KOPT-K1 (cell line): ENCODE data around the gene KSR1.

ENCODE experiments used
- H3K27ac ChIP-seq: fragments of 200-600 bp; sonication (generic); 2 replicates; pipeline ENCODE4 v1.5.1; 2016; ENCODE audit warnings: antibody characterized with exemption, mild to moderate bottlenecking, low read depth, low read length; ENCODE audit not compliant: poor library complexity, severe bottlenecking
- H3K36me3 ChIP-seq: fragments of 200-600 bp; sonication (generic); 2 replicates; pipeline ENCODE4 v1.5.1; 2017; ENCODE audit warnings: antibody characterized with exemption, mild to moderate bottlenecking, low read length, moderate library complexity; ENCODE audit not compliant: insufficient read depth
- H3K9me3 ChIP-seq: fragments of 200-600 bp; sonication (generic); 2 replicates; pipeline ENCODE4 v1.5.1; 2017; ENCODE audit warnings: antibody characterized with exemption, low read length, mild to moderate bottlenecking; ENCODE audit not compliant: insufficient read depth, poor library complexity, severe bottlenecking

Gene KSR1

GRCh38 chr17:27469256-27469655 lies 13.0 kb downstream of the KSR1 start:
- H3K9me3 ChIP-seq = no peaks in the 10 kb centered on the region
- no peak overlapping the region for H3K27ac ChIP-seq
- no peaks in the 10 kb centered on the region for H3K36me3 ChIP-seq

- Histone ChIP-seq H3K9me3 (no peaks in the 10 kb centered on the region), H3K36me3 (no peaks in the 10 kb centered on the region), H3K27ac (no peak overlapping the region)
These were observed 15.3 kb downstream of the KSR1 start for GRCh38 chr17:27471321-27472269.

DNA sequence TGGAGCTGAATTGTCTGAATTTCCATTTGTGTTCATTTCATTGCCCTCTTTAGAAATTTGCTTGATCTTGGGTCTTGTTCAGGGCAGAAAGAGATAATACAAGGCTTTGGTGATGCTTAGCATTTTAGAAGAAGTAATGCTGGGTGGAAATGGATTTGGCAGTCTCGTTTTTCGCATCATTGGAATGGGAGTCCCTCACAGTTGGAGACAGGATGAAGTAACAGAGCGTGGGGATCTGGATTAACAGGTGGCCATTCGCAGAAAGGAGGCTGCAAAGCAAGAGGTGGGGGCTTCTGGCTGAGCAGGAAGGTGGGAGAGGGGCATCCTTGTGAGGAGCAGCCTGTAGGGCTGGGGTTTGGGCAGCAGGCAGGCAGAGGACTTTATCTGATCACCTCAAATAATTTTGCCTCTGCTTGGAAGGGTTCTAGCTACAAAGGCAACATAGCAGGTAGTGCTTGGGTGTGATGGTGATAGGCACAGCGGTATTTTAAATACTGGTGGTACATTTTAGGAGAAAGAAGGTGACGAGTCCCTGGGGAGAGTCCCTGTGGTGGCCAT lies 17.0 kb downstream of the KSR1 start:
- Histone ChIP-seq H3K9me3 (no peaks in the 10 kb centered on the region), H3K36me3 (no peaks in the 10 kb centered on the region), H3K27ac (peak overlapping the region; percentile 52)

DNA sequence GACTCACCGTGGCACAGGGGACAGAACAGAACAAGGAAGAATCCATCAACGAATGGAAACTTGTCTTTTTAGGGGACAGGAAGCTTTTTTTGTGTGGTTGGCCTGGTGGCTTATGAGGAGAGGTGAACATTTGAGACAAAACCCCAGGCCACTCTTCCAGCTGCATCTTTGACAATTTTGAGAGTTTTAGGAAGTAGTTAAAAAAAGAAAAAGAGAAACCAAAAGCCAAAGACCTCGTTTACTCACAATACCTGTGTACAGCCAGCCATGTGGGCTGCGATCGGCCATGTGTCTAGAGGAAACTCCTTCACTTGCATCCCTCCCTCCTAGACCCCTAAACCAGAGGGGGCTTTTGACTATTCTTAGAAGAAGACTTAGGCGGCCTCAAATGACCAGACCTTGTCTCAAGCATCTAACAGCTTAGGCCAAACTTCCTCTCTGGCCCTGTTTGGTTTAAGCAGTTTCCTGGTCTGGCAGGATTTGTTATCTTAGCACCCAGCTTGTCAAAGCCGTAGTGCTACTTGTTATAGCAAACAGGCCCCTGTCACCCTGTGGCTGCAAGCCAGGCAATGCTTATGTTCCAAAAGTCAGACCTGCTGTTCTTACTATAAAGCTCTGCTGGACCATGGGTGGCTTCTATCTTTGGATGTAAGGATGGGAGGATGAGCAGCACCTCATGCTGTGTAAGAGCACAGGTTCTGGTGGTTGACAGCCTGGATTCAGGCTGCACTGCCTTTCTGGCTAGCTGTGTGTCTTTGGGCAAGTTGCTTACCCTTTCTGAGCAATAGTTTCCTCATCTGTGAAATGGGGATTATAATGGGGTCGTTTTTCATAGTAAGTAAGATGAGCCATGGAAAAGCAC lies 17.7 kb downstream of the KSR1 start:
- Histone ChIP-seq H3K9me3 (no peaks in the 10 kb centered on the region), H3K36me3 (no peaks in the 10 kb centered on the region), H3K27ac (peak overlapping the region; percentile 52)

GRCh38 chr17:27475070-27475673 lies 18.9 kb downstream of the KSR1 start:
- H3K36me3 ChIP-seq = no peaks in the 10 kb centered on the region
- H3K27ac ChIP-seq = no peak overlapping the region
- no peaks in the 10 kb centered on the region for H3K9me3 ChIP-seq

- H3K9me3 ChIP-seq = no peaks in the 10 kb centered on the region
- H3K36me3 ChIP-seq = no peaks in the 10 kb centered on the region
- H3K27ac ChIP-seq = no peak overlapping the region
These were observed 20.0 kb downstream of the KSR1 start for GRCh38 chr17:27475981-27476895.

DNA sequence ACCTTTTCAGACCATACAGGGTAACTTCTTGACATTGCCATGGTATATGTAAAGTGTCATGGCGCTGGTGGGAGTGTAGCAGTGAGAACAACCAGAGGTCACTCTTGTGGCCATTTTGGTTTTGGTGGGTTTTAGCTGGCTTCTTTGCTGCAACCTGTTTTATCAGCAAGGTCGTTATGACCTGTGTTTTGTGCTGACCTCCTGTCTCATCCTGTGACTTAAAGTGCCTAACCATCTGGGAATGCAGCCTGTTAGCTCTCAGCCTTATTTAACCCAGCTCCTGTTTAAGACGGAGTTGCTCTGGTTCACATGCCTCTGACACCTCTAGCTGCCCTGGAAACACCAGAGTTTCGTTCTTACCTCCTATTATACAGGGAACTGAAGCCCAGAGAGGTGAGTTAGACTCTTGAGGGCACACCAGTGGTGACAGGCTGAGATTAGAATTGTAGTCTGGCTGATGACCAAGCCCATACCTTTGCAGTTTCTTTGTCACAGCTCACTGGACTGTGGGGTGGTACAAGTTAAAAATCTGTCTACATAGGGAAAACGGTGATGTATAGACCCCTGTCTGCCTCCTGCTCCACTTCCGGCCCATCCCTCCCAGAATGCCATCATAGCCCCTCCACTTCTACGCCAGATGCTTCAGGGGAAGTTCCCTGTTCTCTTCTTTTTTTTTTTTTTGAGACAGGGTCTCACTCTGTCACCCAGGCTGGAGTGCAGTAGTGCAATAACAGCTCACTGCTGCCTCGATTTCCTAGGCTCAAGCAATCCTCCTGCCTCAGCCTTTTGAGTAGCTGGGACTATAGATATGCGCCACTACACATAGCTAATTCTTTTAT lies 21.0 kb downstream of the KSR1 start:
- Histone ChIP-seq H3K27ac (no peak overlapping the region), H3K36me3 (no peaks in the 10 kb centered on the region), H3K9me3 (no peaks in the 10 kb centered on the region)

DNA sequence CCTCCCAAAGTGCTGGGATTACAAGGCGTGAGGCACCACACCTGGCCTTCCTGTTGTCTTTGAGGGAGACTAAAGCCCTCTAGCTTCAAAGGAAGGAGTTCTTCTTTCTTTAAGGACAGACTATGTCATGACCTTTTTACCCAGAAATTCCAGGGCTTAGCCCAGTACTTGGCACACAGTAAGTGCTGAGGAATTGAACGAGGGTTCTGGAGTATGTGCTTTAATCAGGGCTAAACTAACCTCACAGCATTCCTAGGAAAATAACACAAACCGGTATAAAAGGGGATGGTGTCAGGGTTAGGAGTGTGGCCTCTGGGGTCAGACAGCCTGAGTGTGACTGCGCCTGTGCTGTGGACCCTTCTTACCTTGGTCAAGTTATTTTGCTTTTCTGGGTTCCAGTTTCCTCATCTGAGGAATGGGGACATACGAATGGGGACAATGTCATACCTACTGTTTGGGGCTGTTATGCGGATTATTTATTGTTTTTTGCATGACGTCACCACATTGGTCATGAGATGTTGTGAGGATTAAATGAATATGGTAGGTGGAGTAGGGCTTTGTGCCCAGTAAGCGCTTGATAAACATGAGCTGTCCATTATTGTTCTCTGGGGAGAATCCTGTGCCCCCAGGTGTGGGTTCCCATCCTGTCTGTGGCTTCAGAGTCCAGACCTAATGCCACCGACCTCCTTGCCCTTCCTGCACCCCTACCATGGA lies 21.9 kb downstream of the KSR1 start:
- H3K36me3 ChIP-seq = no peaks in the 10 kb centered on the region

DNA sequence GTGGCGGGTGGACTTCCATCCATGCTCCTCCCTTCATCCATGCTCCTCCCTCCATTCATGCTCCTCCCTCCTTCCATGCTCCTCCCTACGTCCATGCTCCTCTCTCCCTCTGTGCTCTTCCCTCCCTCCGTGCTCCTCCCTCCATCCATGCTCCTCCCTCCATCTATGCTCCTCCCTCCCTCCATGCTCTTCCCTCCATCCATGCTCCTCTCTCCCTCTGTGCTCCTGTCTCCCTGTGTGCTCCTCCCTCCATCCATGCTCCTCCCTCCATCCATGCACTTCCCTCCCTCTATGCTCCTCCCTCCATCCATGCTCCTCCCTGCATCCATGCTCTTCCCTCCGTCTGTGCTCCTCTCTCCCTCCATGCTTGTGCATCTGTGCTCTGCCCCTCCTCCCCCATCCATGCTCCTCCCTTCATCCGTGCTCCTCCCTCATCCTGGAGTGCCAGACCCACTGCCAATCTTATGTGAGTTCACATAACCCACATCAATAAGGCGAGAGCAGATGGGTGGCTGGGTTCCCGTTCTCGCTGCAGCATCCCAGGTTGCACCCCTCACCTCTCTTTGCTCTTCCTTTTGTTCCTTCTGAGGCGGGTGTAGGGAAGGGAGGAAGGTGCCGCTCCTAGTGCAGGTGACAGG lies 22.8 kb downstream of the KSR1 start:
- Histone ChIP-seq H3K36me3 (no peaks in the 10 kb centered on the region), H3K9me3 (no peaks in the 10 kb centered on the region), H3K27ac (no peak overlapping the region)

More for the DNA sequence above, 21.9 kb downstream of the KSR1 start:
- H3K27ac ChIP-seq = no peak overlapping the region
- no peaks in the 10 kb centered on the region for H3K9me3 ChIP-seq

- Histone ChIP-seq H3K27ac (no peak overlapping the region), H3K36me3 (no peaks in the 10 kb centered on the region), H3K9me3 (no peaks in the 10 kb centered on the region)
These were observed 23.6 kb downstream of the KSR1 start for GRCh38 chr17:27479838-27480237.

GRCh38 chr17:27480699-27481098 lies 24.5 kb downstream of the KSR1 start:
- Histone ChIP-seq H3K36me3 (no peaks in the 10 kb centered on the region), H3K9me3 (no peaks in the 10 kb centered on the region), H3K27ac (no peak overlapping the region)

DNA sequence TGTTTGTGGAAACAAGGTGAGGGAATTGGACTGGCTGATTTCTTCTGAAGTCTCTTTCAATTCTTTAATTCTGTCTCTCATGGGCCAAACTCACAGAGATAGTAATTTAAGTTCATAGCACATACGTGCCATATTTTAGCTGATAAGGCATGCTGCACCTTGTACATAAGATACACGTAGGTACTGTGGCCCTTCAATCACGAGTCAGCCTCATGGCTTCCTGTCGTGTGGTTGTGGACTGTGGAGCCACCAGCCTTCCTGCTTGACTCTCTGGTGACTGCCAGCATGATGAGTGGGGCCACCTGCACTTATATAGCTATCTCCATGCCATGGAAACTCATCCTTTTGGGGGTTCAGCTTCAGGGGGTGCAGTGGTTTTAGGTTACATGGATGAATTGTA lies 25.1 kb downstream of the KSR1 start:
- peak overlapping the region; percentile 24 for H3K27ac ChIP-seq
- no peaks in the 10 kb centered on the region for H3K9me3 ChIP-seq
- no peaks in the 10 kb centered on the region for H3K36me3 ChIP-seq
